Stomach (tissue), 9 donors: ENCODE results near the gene KCNJ13. TPM values are rescaled to one million over a fixed set of nuclear protein-coding genes. Genes with fewer than 3 reads are reported as not detected.
A peak's percentile ranks its signal among the peaks of the same experiment; 100 is the strongest.

Experiments used
- DNase-seq, 2 donors: peaks; one replicate each; pipeline versions ENCODE4 v3.0.0 to v3.0.0-alpha.2; 2013 to 2019
- H3K27ac ChIP-seq, 5 donors: fragments of 200-600 bp in 4 of 5; sonication (generic) in 4 of 5; one replicate each; pipeline ENCODE4 v1.5.1; 2013 to 2019; ENCODE audit warnings: mild to moderate bottlenecking in 1 of 5, moderate library complexity in 1 of 5
- H3K27me3 ChIP-seq, 3 donors: fragments of 200-600 bp; sonication (generic); one replicate each; pipeline ENCODE4 v1.5.1; 2017 to 2019; ENCODE audit warnings: mixed run types in 1 of 3
- H3K36me3 ChIP-seq, 4 donors: fragments of 200-600 bp; sonication (generic); 1 replicate in 3 of 4; 2 replicates in 1 of 4; pipeline ENCODE4 v1.5.1; 2016 to 2019
- H3K4me1 ChIP-seq, 4 donors: fragments of 200-600 bp; sonication (generic); one replicate each; pipeline ENCODE4 v1.5.1; 2016 to 2019
- H3K4me3 ChIP-seq, 4 donors: fragments of 200-600 bp; sonication (generic) in 3 of 4; one replicate each; pipeline ENCODE4 v1.5.1; 2016 to 2019; ENCODE audit warnings: mild to moderate bottlenecking in 1 of 4
- H3K9me3 ChIP-seq, 4 donors: fragments of 200-600 bp; sonication (generic); one replicate each; pipeline ENCODE4 v1.5.1; 2016 to 2019
- CTCF ChIP-seq, 7 experiments: fragments of 450-650 bp in 4 of 7; fragments of 200-600 bp in 3 of 7; sonication (generic) in 3 of 7; IDR thresholded peaks; one replicate each; pipeline ENCODE4 v1.5.1; 2016 to 2019; ENCODE audit warnings: antibody characterized with exemption in 7 of 7, control low read depth in 2 of 7, mild to moderate bottlenecking in 1 of 7
- EP300 ChIP-seq: sonication (generic); formaldehyde crosslinking; IDR thresholded peaks from one replicate; pipeline ENCODE4 v1.6.1; 2017; ENCODE audit warnings: antibody characterized with exemption
- POLR2A ChIP-seq, 4 donors: fragments of 450-650 bp; IDR thresholded peaks; one replicate each; pipeline ENCODE4 v1.6.1; 2016; ENCODE audit warnings: antibody characterized with exemption in 4 of 4, control low read depth in 2 of 4, mild to moderate bottlenecking in 1 of 4, moderate library complexity in 1 of 4
- POLR2AphosphoS5 ChIP-seq, 3 donors: sonication (generic); formaldehyde crosslinking; IDR thresholded peaks; one replicate each; pipeline ENCODE4 v1.6.1; 2016; ENCODE audit warnings: antibody characterized with exemption in 3 of 3
- WGBS, 5 donors: extraction: QIAGEN DNeasy Blood & Tissue Kit in 3 of 5; methylation state at CpG; one replicate each; pipeline versions ENCODE4 v1.1.5 to v1.1.7; 2013 to 2018; 5-methylcytosine and 5-hydroxymethylcytosine counted together
- intact Hi-C: fragments of 100-400 bp; cut with DNase I; formaldehyde crosslinking; loops from one replicate; pipeline ENCODE4 v1.15.1; 2023; ENCODE audit warnings: low total_unique reads
- polyA plus RNA-seq, 3 donors: library from polyadenylated mRNA; stranded (reverse); fragments of 200-250 nt; gene quantifications; one replicate each; pipeline ENCODE4 v1.2.3, GENCODE V29; 2013
- total RNA-seq, 5 donors: library from RNA; depleted of rRNA; stranded (reverse); fragments of >200 nt; gene quantifications; one replicate each; pipeline versions ENCODE4 v1.1.0 to v1.2.3, GENCODE V29; 2014 to 2016
- donor health status: healthy with polysubstance abuse.
- donor health status: Bipolar disorder and iron deficiency.
- donor health status: healthy.

The KCNJ13 gene
- total and polyA plus RNA-seq, 8 donors, result 0.18 to 2.9 (median 0.86) TPM; not detected in 2

GRCh38 chr2:232787806-232788205 lies 11.4 kb upstream of the KCNJ13 start:
- no peak for DNase-seq
- peaks cover 0 to 13% (median 0%) of the 10 kb centered on the region in 4 donors for H3K4me1 ChIP-seq
- no peak for TF ChIP-seq POLR2A (IDR thresholded peaks at IDR 0.05)
- TF ChIP-seq CTCF (IDR thresholded peaks at IDR 0.05), result no peak
- TF ChIP-seq POLR2AphosphoS5 (IDR thresholded peaks at IDR 0.05), result no peak
- no peak for TF ChIP-seq EP300
- H3K4me3 ChIP-seq, result no peak overlapping the region
- H3K27me3 ChIP-seq, result no peaks in the 10 kb centered on the region
- intact Hi-C loops, result no loop called here
- H3K36me3 ChIP-seq, result peaks cover 22 to 76% (median 54%) of the 10 kb centered on the region in 4 donors
- no peak overlapping the region for H3K27ac ChIP-seq
- H3K9me3 ChIP-seq, result no peaks in the 10 kb centered on the region

- peaks cover 9 to 39% (median 24%) of the 10 kb centered on the region in 4 donors for H3K4me1 ChIP-seq
- DNase-seq, result no peak
- TF ChIP-seq POLR2A (IDR thresholded peaks at IDR 0.05), result no peak
- TF ChIP-seq POLR2AphosphoS5 (IDR thresholded peaks at IDR 0.05), result no peak
- no peak for TF ChIP-seq CTCF (IDR thresholded peaks at IDR 0.05)
- no peak for TF ChIP-seq EP300
- H3K36me3 ChIP-seq, result peaks cover 0 to 33% (median 18%) of the 10 kb centered on the region in 4 donors
- H3K27me3 ChIP-seq, result no peaks in the 10 kb centered on the region
- no peak overlapping the region for H3K4me3 ChIP-seq
- intact Hi-C loops, result no loop called here
- H3K27ac ChIP-seq, result no peak overlapping the region
- no peaks in the 10 kb centered on the region for H3K9me3 ChIP-seq
These were observed 6.9 kb upstream of the KCNJ13 start for GRCh38 chr2:232783278-232783677.

- H3K4me1 ChIP-seq, result peaks cover 9 to 47% (median 31%) of the 10 kb centered on the region in 4 donors
- no peak for TF ChIP-seq CTCF (IDR thresholded peaks at IDR 0.05)
- TF ChIP-seq POLR2AphosphoS5 (IDR thresholded peaks at IDR 0.05), result peak in 1 of 3 donors; percentile 34
- no peak for TF ChIP-seq EP300
- TF ChIP-seq POLR2A (IDR thresholded peaks at IDR 0.05), result no peak
- peak in 1 of 2 donors; percentile 18 for DNase-seq
- H3K9me3 ChIP-seq, result no peaks in the 10 kb centered on the region
- H3K4me3 ChIP-seq, result no peak overlapping the region
- H3K36me3 ChIP-seq, result peaks cover 0 to 19% (median 6%) of the 10 kb centered on the region in 4 donors
- H3K27ac ChIP-seq, result peak overlapping the region in 1 of 5 donors; percentile 5
- no peaks in the 10 kb centered on the region for H3K27me3 ChIP-seq
- intact Hi-C loops, result no loop called here
These were observed 5.4 kb upstream of the KCNJ13 start for GRCh38 chr2:232781765-232782164.

GRCh38 chr2:232779934-232780333 lies 3.6 kb upstream of the KCNJ13 start:
- intact Hi-C loops, result no loop called here
- Histone ChIP-seq H3K4me3 (no peak overlapping the region), H3K36me3 (peaks cover 0 to 12% (median 4%) of the 10 kb centered on the region in 4 donors), H3K9me3 (no peaks in the 10 kb centered on the region), H3K27me3 (no peaks in the 10 kb centered on the region), H3K4me1 (peaks cover 9 to 61% (median 38%) of the 10 kb centered on the region in 4 donors), H3K27ac (peak overlapping the region in 3 of 5 donors; percentile 20 to 56 (median 43))
- TF ChIP-seq POLR2AphosphoS5 (IDR thresholded peaks at IDR 0.05) (no peak), EP300 (no peak), CTCF (IDR thresholded peaks at IDR 0.05) (no peak), POLR2A (IDR thresholded peaks at IDR 0.05) (no peak)
- peak; percentile 55 to 73 for DNase-seq
- 20 to 42% (median 28%) methylated on average over 1 of the region's 1 CpG for WGBS, 5 donors
